SK-N-MC (cell line): Measurements from ENCODE around the gene BANF1.

ENCODE experiments used
- DNase-seq: peaks from one replicate; pipeline ENCODE4 v3.0.0-alpha.2; 2011; ENCODE audit warnings: low read depth, low spot score
- H3K27ac ChIP-seq: fragments of 200-600 bp; sonication (generic); 2 replicates; pipeline ENCODE4 v1.5.1; 2016; ENCODE audit warnings: mixed run types
- H3K36me3 ChIP-seq: fragments of 200-600 bp; sonication (generic); 2 replicates; pipeline ENCODE4 v1.6.1; 2017; ENCODE audit warnings: antibody characterized with exemption, low read length, mixed read lengths; ENCODE audit not compliant: insufficient read depth
- H3K4me3 ChIP-seq: fragments of 200-600 bp; sonication (generic); 2 replicates; pipeline ENCODE4 v1.5.1; 2016
- H3K9ac ChIP-seq: fragments of 200-600 bp; sonication (generic); 2 replicates; pipeline ENCODE4 v1.8.0; 2017; ENCODE audit warnings: mixed run types, mixed read lengths; ENCODE audit not compliant: insufficient read length
- H3K9me3 ChIP-seq: fragments of 200-600 bp; sonication (generic); 2 replicates; pipeline ENCODE4 v1.6.1; 2017; ENCODE audit warnings: low read depth, mild to moderate bottlenecking, antibody characterized with exemption, low read length, moderate library complexity, mixed read lengths
- EZH2 ChIP-seq: fragments of 200-600 bp; sonication (generic); IDR thresholded peaks from one replicate; pipeline ENCODE4 v1.6.1; 2017; ENCODE audit warnings: antibody characterized with exemption
- FOXP2 ChIP-seq: optimal IDR thresholded peaks from 2 replicates; pipeline ENCODE3; 2011; ENCODE audit warnings: mild to moderate bottlenecking, moderate library complexity; ENCODE audit not compliant: insufficient read depth; ENCODE audit errors: extremely low read length, control extremely low read depth
- POLR2AphosphoS5 ChIP-seq: IDR thresholded peaks from 2 replicates; pipeline ENCODE4 v1.6.1; 2012; ENCODE audit warnings: mild to moderate bottlenecking, low read depth, low read length, borderline replicate concordance

Gene BANF1, protein sequence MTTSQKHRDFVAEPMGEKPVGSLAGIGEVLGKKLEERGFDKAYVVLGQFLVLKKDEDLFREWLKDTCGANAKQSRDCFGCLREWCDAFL

DNA sequence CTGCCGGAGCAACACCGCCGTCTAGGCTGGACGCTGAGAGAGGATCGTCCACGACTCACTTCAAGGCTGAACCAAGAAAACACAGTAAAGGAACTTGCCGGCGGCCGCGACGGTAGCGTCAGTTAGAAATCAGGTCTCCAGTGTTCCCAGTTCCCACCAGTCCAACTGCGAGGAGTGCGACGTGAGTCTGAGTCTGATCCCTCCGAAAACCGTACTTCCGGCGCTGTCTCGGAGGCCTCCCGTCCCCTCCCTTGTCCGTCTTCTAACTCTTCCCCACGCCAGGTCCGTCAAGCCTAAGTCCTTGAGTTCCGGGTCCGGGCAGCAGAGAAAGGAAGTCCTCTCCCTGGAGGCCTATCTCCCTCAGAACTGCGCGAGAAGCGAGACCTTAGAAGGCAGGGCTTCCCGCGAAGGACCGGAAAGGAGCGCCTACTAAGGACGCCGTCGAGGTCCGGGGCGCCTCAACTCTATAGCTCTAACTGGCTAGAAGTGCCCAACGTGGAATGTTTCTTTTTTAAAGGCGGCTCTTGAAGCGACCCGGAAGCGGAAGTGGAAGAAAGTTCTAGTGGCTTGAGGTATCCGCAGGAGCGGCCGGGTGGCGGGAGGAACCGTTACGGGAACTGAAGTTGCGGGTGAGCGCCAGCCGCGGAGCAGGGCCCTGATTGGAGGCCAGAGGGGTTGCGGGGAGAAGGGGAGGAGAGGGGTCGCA, at the start of gene BANF1, which contains the start of gene EIF1AD:
Gene BANF1, plus strand, starts transcription at position 562 of the 706 bp plus-strand sequence. CDS start 748 bp downstream, outside the sequence.
Gene EIF1AD, minus strand, starts transcription at position 216 of the 706 bp plus-strand sequence. CDS start 1,768 bp downstream, outside the sequence.
- Histone ChIP-seq H3K36me3 (peaks cover 51% of the 10 kb centered on the region), H3K27ac (peak within 1 kb of the TSS; percentile 99), H3K9me3 (no peaks in the 10 kb centered on the region), H3K4me3 (peak within 1 kb of the TSS; percentile 89), H3K9ac (peak within 1 kb of the TSS; percentile 93)
- peak; percentile 95 for DNase-seq
- TF ChIP-seq POLR2AphosphoS5 (peak; percentile 94), FOXP2 (peak; percentile 54), EZH2 (no peak)

DNA sequence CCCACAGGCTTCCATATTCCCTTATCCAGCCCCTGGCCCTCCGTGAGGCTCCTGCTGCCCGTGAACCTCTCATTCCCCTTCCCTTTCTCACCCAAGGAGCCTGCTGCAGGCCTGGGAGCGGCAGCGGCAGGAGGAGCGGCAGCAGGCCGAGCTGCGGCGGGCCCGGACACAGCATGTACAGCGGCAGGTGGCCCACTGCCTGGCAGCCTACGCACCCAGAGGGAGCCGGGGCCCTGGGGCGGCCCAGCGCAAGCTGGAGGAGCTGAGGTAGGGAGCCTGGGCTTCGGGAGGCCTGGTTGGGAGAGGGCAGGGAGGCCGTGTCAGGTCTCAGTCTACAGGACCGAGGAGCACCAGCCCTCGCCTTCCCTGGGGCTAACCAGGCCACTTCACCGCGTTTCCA, 48.8 kb upstream of the BANF1 start:
- DNase-seq, result no peak
- H3K36me3 ChIP-seq, result no peaks in the 10 kb centered on the region
- H3K4me3 ChIP-seq, result no peak overlapping the region
- no peak for TF ChIP-seq POLR2AphosphoS5
- TF ChIP-seq FOXP2, result no peak
- no peak for TF ChIP-seq EZH2
- no peak overlapping the region for H3K9ac ChIP-seq
- no peak overlapping the region for H3K27ac ChIP-seq
- no peaks in the 10 kb centered on the region for H3K9me3 ChIP-seq

DNA sequence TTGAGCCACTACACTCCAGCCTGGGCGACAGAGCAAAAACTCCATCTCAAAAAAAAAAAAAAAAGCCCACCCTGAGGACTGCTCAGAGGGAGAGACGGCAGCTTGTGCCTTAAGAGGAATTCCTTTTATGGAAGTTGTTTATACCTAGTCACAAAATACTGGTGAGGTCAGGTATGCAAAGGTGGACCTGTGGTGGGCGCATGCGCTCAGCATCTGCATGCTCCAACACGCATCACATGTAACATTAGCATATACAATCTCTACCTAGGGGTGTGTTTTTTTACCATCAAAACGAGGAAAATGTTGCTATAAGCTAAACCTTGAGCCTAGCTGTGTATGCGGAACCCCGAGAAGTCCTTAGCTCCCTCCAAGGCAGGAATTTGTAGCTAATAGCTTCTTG, 47.5 kb upstream of the BANF1 start:
- Histone ChIP-seq H3K27ac (no peak overlapping the region), H3K9ac (no peak overlapping the region), H3K36me3 (no peaks in the 10 kb centered on the region), H3K4me3 (no peak overlapping the region), H3K9me3 (no peaks in the 10 kb centered on the region)
- DNase-seq, result no peak
- TF ChIP-seq POLR2AphosphoS5 (no peak), FOXP2 (no peak), EZH2 (no peak)

DNA sequence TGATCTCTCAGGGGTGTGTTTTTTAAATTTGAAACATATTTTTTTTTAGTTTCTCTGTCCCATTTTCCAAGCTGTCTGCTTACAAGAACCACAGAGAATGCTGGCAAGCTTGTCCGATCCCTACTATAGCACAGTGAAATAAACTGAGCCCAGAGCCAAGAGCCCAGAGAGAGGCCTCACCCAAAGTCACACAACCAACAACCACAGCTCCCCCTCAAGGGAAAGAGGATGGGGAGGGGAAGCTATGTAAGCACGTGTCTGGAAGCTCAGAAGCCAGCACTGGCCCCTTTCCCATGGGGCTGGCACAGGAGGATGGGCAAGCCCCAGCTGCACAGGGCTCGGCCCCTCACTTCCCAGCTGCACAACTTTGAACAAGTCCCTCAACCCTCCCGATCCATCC, 44.0 kb upstream of the BANF1 start:
- no peak overlapping the region for H3K9ac ChIP-seq
- no peak for DNase-seq
- H3K36me3 ChIP-seq, result no peaks in the 10 kb centered on the region
- TF ChIP-seq EZH2 (no peak), POLR2AphosphoS5 (no peak), FOXP2 (no peak)
- H3K4me3 ChIP-seq, result no peak overlapping the region
- no peaks in the 10 kb centered on the region for H3K9me3 ChIP-seq
- no peak overlapping the region for H3K27ac ChIP-seq

DNA sequence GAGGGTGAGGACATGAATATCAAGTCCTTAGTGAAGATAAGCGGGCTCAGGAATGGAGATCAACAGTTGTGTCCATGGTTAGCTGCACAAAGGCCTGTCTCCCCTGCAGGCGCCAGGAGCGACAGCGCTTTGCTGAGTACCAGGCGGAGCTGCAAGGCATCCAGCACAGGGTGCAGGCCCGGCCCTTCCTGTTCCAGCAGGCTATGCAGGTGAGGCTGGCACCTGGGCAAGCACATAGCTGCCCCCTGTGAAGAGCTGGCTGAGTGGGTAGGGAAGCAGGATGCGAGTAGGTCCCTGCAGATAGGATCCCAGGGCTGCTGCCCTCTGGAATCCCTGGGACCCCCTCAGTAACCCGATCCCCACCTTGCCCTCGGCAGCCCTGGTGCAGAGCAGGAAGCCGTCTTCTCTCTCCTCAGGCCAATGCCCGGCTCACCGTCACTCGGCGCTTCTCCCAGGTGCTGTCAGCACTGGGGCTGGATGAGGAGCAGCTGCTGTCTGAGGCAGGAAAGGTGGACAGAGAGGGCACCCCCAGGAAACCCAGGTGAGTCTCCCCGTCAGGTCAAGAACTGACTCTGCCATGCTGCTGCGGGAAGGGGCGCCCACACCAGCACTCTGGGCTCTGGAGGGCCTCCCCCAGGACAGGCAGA, 43.4 kb upstream of the BANF1 start:
- Histone ChIP-seq H3K27ac (no peak overlapping the region), H3K9ac (no peak overlapping the region), H3K36me3 (peaks cover 2% of the 10 kb centered on the region), H3K4me3 (no peak overlapping the region), H3K9me3 (no peaks in the 10 kb centered on the region)
- DNase-seq, result no peak
- TF ChIP-seq EZH2 (no peak), POLR2AphosphoS5 (no peak), FOXP2 (no peak)

DNA sequence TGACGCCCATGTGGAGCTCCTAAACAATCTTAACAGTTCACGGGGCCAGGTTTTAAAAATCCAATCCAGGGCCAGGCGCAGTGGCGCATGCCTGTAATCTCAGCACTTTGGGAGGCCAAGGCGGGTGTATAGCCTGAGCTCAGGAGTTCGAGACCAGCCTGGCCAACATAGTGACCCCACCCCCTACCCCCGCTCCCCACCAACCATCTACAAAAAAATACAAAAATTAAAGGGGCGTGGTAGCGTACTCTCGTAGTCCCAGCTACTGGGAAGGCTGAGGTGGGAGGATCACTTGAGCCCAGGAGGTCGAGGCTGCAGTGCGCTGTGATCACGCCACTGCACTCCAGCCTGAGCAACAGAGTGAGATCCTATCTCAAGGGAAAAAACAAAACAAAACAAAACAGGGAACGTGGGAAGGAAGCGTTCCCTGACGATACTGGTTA, 41.5 kb upstream of the BANF1 start:
- H3K4me3 ChIP-seq, result peak overlapping the region; percentile 95
- H3K36me3 ChIP-seq, result peaks cover 21% of the 10 kb centered on the region
- H3K9ac ChIP-seq, result peak overlapping the region; percentile 97
- DNase-seq, result no peak
- H3K27ac ChIP-seq, result peak overlapping the region; percentile 86
- no peak for TF ChIP-seq EZH2
- no peak for TF ChIP-seq FOXP2
- TF ChIP-seq POLR2AphosphoS5, result no peak
- no peaks in the 10 kb centered on the region for H3K9me3 ChIP-seq

DNA sequence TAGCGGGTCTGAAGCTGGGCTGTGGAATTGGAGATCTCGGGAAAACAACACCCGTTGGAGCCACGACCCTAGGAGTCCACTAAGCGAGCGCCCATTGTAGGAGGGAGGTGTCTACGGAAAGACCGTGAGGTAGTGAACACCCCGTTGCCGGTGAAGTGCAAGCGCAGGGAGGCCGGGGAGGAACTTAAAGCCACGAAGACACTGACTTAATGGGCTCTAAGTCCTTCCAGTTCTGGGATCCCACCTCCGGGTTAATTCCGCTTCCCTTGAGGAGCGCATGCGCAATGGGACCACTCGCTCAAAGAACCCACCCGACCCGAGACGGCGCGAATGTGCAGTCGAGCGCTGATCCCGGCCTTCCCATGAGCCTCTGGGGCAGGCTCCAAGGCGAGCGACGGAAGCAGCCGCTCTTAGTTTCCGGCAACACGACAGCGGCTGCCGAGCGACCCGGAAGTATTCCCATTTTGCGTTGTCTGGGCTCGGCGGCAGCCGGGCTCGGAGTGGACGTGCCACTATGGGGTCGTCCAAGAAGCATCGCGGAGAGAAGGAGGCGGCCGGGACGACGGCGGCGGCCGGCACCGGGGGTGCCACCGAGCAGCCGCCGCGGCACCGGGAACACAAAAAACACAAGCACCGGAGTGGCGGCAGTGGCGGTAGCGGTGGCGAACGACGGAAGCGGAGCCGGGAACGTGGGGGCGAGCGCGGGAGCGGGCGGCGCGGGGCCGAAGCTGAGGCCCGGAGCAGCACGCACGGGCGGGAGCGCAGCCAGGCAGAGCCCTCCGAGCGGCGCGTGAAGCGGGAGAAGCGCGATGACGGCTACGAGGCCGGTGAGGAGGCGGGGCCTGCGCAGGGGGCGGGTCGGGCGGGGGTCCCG, 40.8 kb upstream of the BANF1 start, which contains the start of gene SART1:
Gene SART1, plus strand, starts transcription at position 468 of the 874 bp plus-strand sequence. Its CDS starts 47 bp downstream, at position 515.
- H3K27ac ChIP-seq, result peak within 1 kb of the TSS; percentile 86
- peak within 1 kb of the TSS; percentile 97 for H3K9ac ChIP-seq
- H3K9me3 ChIP-seq, result no peaks in the 10 kb centered on the region
- TF ChIP-seq POLR2AphosphoS5, result peak; percentile 97
- TF ChIP-seq FOXP2, result peak; percentile 36
- TF ChIP-seq EZH2, result no peak
- H3K4me3 ChIP-seq, result peak within 1 kb of the TSS; percentile 95
- peaks cover 28% of the 10 kb centered on the region for H3K36me3 ChIP-seq
- DNase-seq, result peak; percentile 95

DNA sequence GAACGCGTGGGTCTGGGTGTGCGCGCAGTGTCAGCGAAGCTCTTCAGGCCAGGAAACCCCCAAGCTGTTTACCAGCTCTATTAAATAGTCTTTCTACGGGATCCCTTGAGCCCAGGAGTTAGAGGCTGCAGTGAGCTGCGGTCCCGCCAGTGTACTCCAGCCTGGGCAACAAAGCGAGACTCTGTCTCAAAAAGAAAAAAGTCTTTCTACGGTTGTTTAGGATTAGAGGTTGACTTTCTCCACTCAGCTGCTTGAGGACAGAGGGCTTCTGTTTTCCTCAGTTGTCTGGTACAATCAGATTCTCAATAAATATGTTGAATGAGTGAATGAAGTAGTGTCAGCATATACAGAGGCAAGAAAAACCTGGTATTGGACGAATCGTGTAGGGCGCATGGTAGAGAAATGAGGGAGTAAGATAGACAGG, 40.1 kb upstream of the BANF1 start:
- H3K27ac ChIP-seq, result no peak overlapping the region
- peak overlapping the region; percentile 95 for H3K4me3 ChIP-seq
- H3K9me3 ChIP-seq, result no peaks in the 10 kb centered on the region
- peak overlapping the region; percentile 97 for H3K9ac ChIP-seq
- no peak for DNase-seq
- TF ChIP-seq POLR2AphosphoS5 (no peak), FOXP2 (no peak), EZH2 (no peak)
- peaks cover 34% of the 10 kb centered on the region for H3K36me3 ChIP-seq
